ENCODE results near the gene PTK6. TPM values are rescaled to one million over a fixed set of nuclear protein-coding genes. Genes with fewer than 3 reads are reported as not detected.
"Not testable (repeated sequence)": the region's sequence is repeated elsewhere in the genome, so short reads cannot be mapped to it uniquely, and the experiment has no call there.

PTK6 gene
- total RNA-seq, 1 donor from 2014 or later: not detected

- H3K4me3 ChIP-seq: no peak overlapping the region
- no peak overlapping the region for H3K27ac ChIP-seq (replicated peaks)
- intact Hi-C loops (cut with micrococcal nuclease): no loop called here
- no peak for DNase-seq
- H3K9me3 ChIP-seq (replicated peaks): no peaks in the 10 kb centered on the region
- peaks cover 38% of the 10 kb centered on the region for H3K4me1 ChIP-seq
- no peak for TF ChIP-seq CTCF (IDR thresholded peaks at IDR 0.05; ENCODE audit: borderline replicate concordance)
- H3K27me3 ChIP-seq (ENCODE audit: low read depth): no peaks in the 10 kb centered on the region
- H3K36me3 ChIP-seq: peaks cover 7% of the 10 kb centered on the region
Observed at GRCh38 chr20:63517376-63518309, 19.5 kb downstream of the PTK6 start.

DNA sequence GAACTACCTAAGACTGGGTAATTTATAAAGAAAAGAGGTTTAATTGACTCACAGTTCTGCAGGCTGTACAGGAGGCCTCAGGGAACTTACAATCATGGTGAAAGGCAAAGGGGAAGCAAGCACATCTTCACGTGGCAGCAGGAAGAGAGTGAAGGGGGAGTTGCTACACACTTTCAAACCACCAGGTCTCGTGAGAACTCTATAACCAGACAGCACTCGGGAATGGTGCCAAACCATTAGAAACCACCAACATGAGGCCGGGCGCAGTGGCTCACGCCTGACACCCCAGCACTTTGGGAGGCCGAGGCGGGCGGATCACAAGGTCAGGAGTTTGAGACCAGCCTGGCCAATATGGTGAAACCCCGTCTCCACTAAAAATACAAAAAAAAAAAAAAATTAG, 22.7 kb downstream of the PTK6 start:
- H3K4me3 ChIP-seq; H3K9me3 ChIP-seq (replicated peaks); H3K27ac ChIP-seq (replicated peaks); DNase-seq; intact Hi-C loops (cut with micrococcal nuclease); H3K27me3 ChIP-seq (ENCODE audit: low read depth); H3K36me3 ChIP-seq: not testable (repeated sequence)
- peaks cover 14% of the 10 kb centered on the region for H3K4me1 ChIP-seq

GRCh38 chr20:63513207-63513606, 24.0 kb downstream of the PTK6 start:
- Histone ChIP-seq H3K36me3 (no peaks in the 10 kb centered on the region), H3K9me3 (replicated peaks) (no peaks in the 10 kb centered on the region), H3K4me1 (peaks cover 10% of the 10 kb centered on the region), H3K27ac (replicated peaks) (no peak overlapping the region), H3K4me3 (no peak overlapping the region), H3K27me3 (ENCODE audit: low read depth) (peaks cover 3% of the 10 kb centered on the region)
- DNase-seq: no peak
- intact Hi-C loops (cut with micrococcal nuclease): no loop called here
- TF ChIP-seq CTCF (IDR thresholded peaks at IDR 0.05; ENCODE audit: borderline replicate concordance): no peak

DNA sequence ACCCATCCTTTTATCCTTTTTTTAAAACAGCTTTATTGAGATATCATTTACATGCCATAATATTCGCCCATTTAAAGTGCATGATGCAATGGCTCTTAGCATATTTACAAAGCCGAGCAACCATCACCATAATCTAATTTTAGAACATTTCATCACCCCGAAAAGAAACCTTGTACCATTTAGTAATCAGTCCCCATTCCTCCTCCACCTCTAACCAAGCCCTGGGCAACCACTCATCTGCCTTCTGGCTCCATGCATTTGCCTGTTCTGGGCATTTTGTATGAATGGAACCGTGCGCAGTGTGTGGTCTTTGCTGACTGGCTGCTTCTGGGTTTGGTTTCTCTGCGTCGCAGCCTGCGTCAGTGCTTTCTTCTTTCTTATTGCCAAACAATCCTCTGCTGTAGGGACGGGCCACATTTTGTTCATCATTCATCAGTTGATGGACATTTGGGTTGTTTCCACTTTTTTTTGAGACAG, 28.1 kb downstream of the PTK6 start:
- Histone ChIP-seq H3K4me1 (peaks cover 10% of the 10 kb centered on the region), H3K4me3 (no peak overlapping the region), H3K27me3 (ENCODE audit: low read depth) (peaks cover 16% of the 10 kb centered on the region), H3K36me3 (no peaks in the 10 kb centered on the region), H3K27ac (replicated peaks) (peak overlapping the region; percentile 47), H3K9me3 (replicated peaks) (peaks cover 22% of the 10 kb centered on the region)
- no peak for TF ChIP-seq CTCF (IDR thresholded peaks at IDR 0.05; ENCODE audit: borderline replicate concordance)
- intact Hi-C loops (cut with micrococcal nuclease): no loop called here
- DNase-seq: no peak

DNA sequence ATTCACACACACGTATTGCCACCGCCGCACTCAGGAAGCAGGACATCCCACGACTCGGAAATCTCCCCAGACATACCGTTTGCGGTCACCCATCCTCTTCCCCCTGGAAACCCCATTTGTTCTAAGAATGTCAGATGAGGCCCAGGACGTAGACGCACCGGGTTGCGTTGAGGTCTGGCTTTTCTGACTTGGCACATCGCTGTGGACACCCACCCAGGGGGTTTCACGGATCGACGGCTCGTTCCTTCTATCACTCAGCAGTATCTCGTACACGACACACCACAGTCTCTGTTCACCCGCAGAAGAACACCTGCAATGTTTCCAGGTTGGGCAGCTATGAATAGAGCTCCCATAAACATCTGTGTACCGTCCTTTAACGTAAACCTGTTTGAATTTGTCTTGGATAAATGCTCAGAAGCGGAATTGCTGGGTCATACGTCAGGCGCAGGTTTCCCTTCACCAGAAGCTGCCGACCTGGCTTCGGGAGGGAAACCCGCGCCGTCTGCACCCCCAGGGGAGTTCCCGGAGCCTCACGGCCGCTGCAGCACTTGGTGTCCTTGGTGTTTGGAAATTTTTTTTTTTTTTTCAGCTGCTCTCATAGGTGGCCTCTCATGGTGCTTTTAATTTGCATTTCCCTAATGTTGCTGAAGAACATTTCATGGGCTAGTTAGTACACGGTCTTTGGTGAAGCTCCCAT, 29.0 kb downstream of the PTK6 start:
- no peaks in the 10 kb centered on the region for H3K36me3 ChIP-seq
- H3K4me3 ChIP-seq: no peak overlapping the region
- intact Hi-C loops (cut with micrococcal nuclease): no loop called here
- H3K27me3 ChIP-seq (ENCODE audit: low read depth): peaks cover 17% of the 10 kb centered on the region
- H3K27ac ChIP-seq (replicated peaks): no peak overlapping the region
- H3K9me3 ChIP-seq (replicated peaks): peaks cover 23% of the 10 kb centered on the region
- peaks cover 10% of the 10 kb centered on the region for H3K4me1 ChIP-seq
- DNase-seq: no peak
- TF ChIP-seq CTCF (IDR thresholded peaks at IDR 0.05; ENCODE audit: borderline replicate concordance): no peak

Data from left ventricle myocardium inferior (tissue), 1 donor.